ENCODE data around the gene XYLT1. TPM values are rescaled to one million over a fixed set of nuclear protein-coding genes. Genes with fewer than 3 reads are reported as not detected.

XYLT1 gene
- total RNA-seq, 2 donors from 2014 or later, result 4.6 to 12.9 TPM

- H3K36me3 Mint-ChIP-seq, result peaks cover 0 to 5% of the 10 kb centered on the region in 2 donors
- H3K9me3 Mint-ChIP-seq, result no peaks in the 10 kb centered on the region
- ATAC-seq, result no peak
- no peak for DNase-seq (ENCODE audit: low spot score in 2 of 2)
- no peak overlapping the region for H3K27ac Mint-ChIP-seq
These were observed 354.0 kb downstream of the XYLT1 start for GRCh38 chr16:17116595-17117322.

GRCh38 chr16:17109413-17109812 is 361.3 kb downstream of the XYLT1 start:
- DNase-seq (ENCODE audit: low spot score in 2 of 2), result no peak
- no peaks in the 10 kb centered on the region for H3K9me3 Mint-ChIP-seq
- no peak overlapping the region for H3K27ac Mint-ChIP-seq
- H3K36me3 Mint-ChIP-seq, result peaks cover 0 to 6% of the 10 kb centered on the region in 2 donors
- ATAC-seq, result no peak

GRCh38 chr16:17108596-17108995 is 362.2 kb downstream of the XYLT1 start:
- DNase-seq (ENCODE audit: low spot score in 2 of 2), result no peak
- peaks cover 0 to 6% of the 10 kb centered on the region in 2 donors for H3K36me3 Mint-ChIP-seq
- ATAC-seq, result no peak
- no peak overlapping the region for H3K27ac Mint-ChIP-seq
- H3K9me3 Mint-ChIP-seq, result no peaks in the 10 kb centered on the region

GRCh38 chr16:17107450-17107849 is 363.3 kb downstream of the XYLT1 start:
- ATAC-seq (no peak), DNase-seq (ENCODE audit: low spot score in 2 of 2) (no peak)
- Mint-ChIP-seq H3K9me3 (no peaks in the 10 kb centered on the region), H3K36me3 (peaks cover 0 to 6% of the 10 kb centered on the region in 2 donors), H3K27ac (no peak overlapping the region)

- ATAC-seq (no peak), DNase-seq (ENCODE audit: low spot score in 2 of 2) (no peak)
- Mint-ChIP-seq H3K27ac (no peak overlapping the region), H3K9me3 (no peaks in the 10 kb centered on the region), H3K36me3 (peaks cover 0 to 6% of the 10 kb centered on the region in 2 donors)
These were observed 364.4 kb downstream of the XYLT1 start for GRCh38 chr16:17106243-17106791.

GRCh38 chr16:17105239-17105797 is 365.4 kb downstream of the XYLT1 start:
- H3K27ac Mint-ChIP-seq, result no peak overlapping the region
- no peak for DNase-seq (ENCODE audit: low spot score in 2 of 2)
- no peaks in the 10 kb centered on the region for H3K9me3 Mint-ChIP-seq
- H3K36me3 Mint-ChIP-seq, result peaks cover 0 to 4% of the 10 kb centered on the region in 2 donors
- ATAC-seq, result peak in 1 of 2 donors; percentile 45

- no peaks in the 10 kb centered on the region for H3K36me3 Mint-ChIP-seq
- H3K27ac Mint-ChIP-seq, result peak overlapping the region in 1 of 2 donors; percentile 36
- DNase-seq (ENCODE audit: low spot score in 2 of 2) (no peak), ATAC-seq (no peak)
- no peaks in the 10 kb centered on the region for H3K9me3 Mint-ChIP-seq
These were observed 366.1 kb downstream of the XYLT1 start for GRCh38 chr16:17104654-17105053.

GRCh38 chr16:17103216-17103615 is 367.5 kb downstream of the XYLT1 start:
- Mint-ChIP-seq H3K36me3 (no peaks in the 10 kb centered on the region), H3K9me3 (no peaks in the 10 kb centered on the region), H3K27ac (no peak overlapping the region)
- DNase-seq (ENCODE audit: low spot score in 2 of 2) (no peak), ATAC-seq (no peak)

GRCh38 chr16:17101646-17102045 is 369.1 kb downstream of the XYLT1 start:
- peak; percentile 33 to 61 for ATAC-seq
- no peak for DNase-seq (ENCODE audit: low spot score in 2 of 2)

GRCh38 chr16:17098685-17099084 is 372.1 kb downstream of the XYLT1 start:
- DNase-seq (ENCODE audit: low spot score in 2 of 2), result no peak
- ATAC-seq, result no peak
- H3K36me3 Mint-ChIP-seq, result no peaks in the 10 kb centered on the region
- no peak overlapping the region for H3K27ac Mint-ChIP-seq
- H3K9me3 Mint-ChIP-seq, result no peaks in the 10 kb centered on the region

More at GRCh38 chr16:17101646-17102045, 369.1 kb downstream of the XYLT1 start:
- Mint-ChIP-seq H3K36me3 (no peaks in the 10 kb centered on the region), H3K9me3 (no peaks in the 10 kb centered on the region), H3K27ac (no peak overlapping the region)

GRCh38 chr16:17084130-17084529 is 386.6 kb downstream of the XYLT1 start:
- Mint-ChIP-seq H3K27ac (no peak overlapping the region), H3K9me3 (peaks cover 0 to 11% of the 10 kb centered on the region in 2 donors), H3K36me3 (no peaks in the 10 kb centered on the region)
- no peak for ATAC-seq
- DNase-seq (ENCODE audit: low spot score in 2 of 2), result no peak

GRCh38 chr16:17083628-17084027 is 387.1 kb downstream of the XYLT1 start:
- Mint-ChIP-seq H3K36me3 (no peaks in the 10 kb centered on the region), H3K27ac (no peak overlapping the region), H3K9me3 (peaks cover 0 to 11% of the 10 kb centered on the region in 2 donors)
- no peak for ATAC-seq
- DNase-seq (ENCODE audit: low spot score in 2 of 2), result no peak

GRCh38 chr16:17082095-17082882 is 388.5 kb downstream of the XYLT1 start:
- no peaks in the 10 kb centered on the region for H3K36me3 Mint-ChIP-seq
- ATAC-seq (no peak), DNase-seq (ENCODE audit: low spot score in 2 of 2) (no peak)
- no peak overlapping the region for H3K27ac Mint-ChIP-seq
- H3K9me3 Mint-ChIP-seq, result peaks cover 0 to 11% of the 10 kb centered on the region in 2 donors

GRCh38 chr16:17080105-17080504 is 390.7 kb downstream of the XYLT1 start:
- Mint-ChIP-seq H3K36me3 (no peaks in the 10 kb centered on the region), H3K9me3 (peaks cover 0 to 5% of the 10 kb centered on the region in 2 donors), H3K27ac (no peak overlapping the region)
- DNase-seq (ENCODE audit: low spot score in 2 of 2), result no peak
- no peak for ATAC-seq

GRCh38 chr16:17078931-17079631 is 391.7 kb downstream of the XYLT1 start:
- no peak overlapping the region for H3K27ac Mint-ChIP-seq
- no peaks in the 10 kb centered on the region for H3K36me3 Mint-ChIP-seq
- no peak for ATAC-seq
- DNase-seq (ENCODE audit: low spot score in 2 of 2), result no peak
- peaks cover 0 to 5% of the 10 kb centered on the region in 2 donors for H3K9me3 Mint-ChIP-seq

- H3K27ac Mint-ChIP-seq, result no peak overlapping the region
- peaks cover 0 to 3% of the 10 kb centered on the region in 2 donors for H3K9me3 Mint-ChIP-seq
- ATAC-seq (no peak), DNase-seq (ENCODE audit: low spot score in 2 of 2) (no peak)
- no peaks in the 10 kb centered on the region for H3K36me3 Mint-ChIP-seq
These were observed 393.8 kb downstream of the XYLT1 start for GRCh38 chr16:17076818-17077498.

Data from activated naive CD4-positive, alpha-beta T cell treated with anti-CD3 and anti-CD28 coated beads, Interleukin-2, amount 50 U/mL, for 72 hours (primary cell).